BJ (cell line): ENCODE results near the gene ITGAL. TPM values are rescaled to one million over a fixed set of nuclear protein-coding genes. Genes with fewer than 3 reads are reported as not detected.
A peak's percentile ranks its signal among the peaks of the same experiment; 100 is the strongest.
"Not testable (repeated sequence)": the region's sequence is repeated elsewhere in the genome, so short reads cannot be mapped to it uniquely, and the experiment has no call there.

ENCODE experiments used
- CTCF ChIA-PET: fragments of 350-600 bp; formaldehyde crosslinking; extraction: SDS; loops from one replicate; lab custom pipeline; 2021; ENCODE audit warnings: antibody characterized with exemption, inconsistent platforms; lab: Yijun Ruan, JAX
- POLR2A ChIA-PET: fragments of 300-600 bp; sonication (Branson Sonifier 250); formaldehyde crosslinking; extraction: SDS; loops from one replicate; lab custom pipeline; 2021; ENCODE audit warnings: antibody characterized with exemption; lab: Charles Lee
- DNase-seq: peaks from one replicate; pipeline ENCODE4 v3.0.0-alpha.2; 2011; ENCODE audit warnings: low read depth
- H3K27me3 ChIP-seq: 2 replicates; pipeline ENCODE4 v1.6.0; 2011; ENCODE audit warnings: low read length; ENCODE audit not compliant: control insufficient read depth, insufficient read depth
- H3K36me3 ChIP-seq: 2 replicates; pipeline ENCODE4 v1.5.1; 2011; ENCODE audit warnings: low read length; ENCODE audit not compliant: control insufficient read depth, insufficient read depth
- H3K4me3 ChIP-seq: 2 replicates; pipeline ENCODE4 v1.5.1; 2011; ENCODE audit warnings: low read depth, mild to moderate bottlenecking, control low read depth, low read length
- polyA plus RNA-seq: library from polyadenylated mRNA; depleted of rRNA; stranded (reverse); fragments of >200 nt; gene quantifications from 2 replicates; pipeline ENCODE4 v1.2.3, GENCODE V29; 2011
- TF ChIP-seq, protein P1 (sequence below): IDR thresholded peaks from 2 replicates; pipeline ENCODE4 v1.5.1; 2011; ENCODE audit warnings: low read depth, mild to moderate bottlenecking, control low read depth, inconsistent platforms, low read length, moderate library complexity; ENCODE audit not compliant: insufficient read depth

Gene ITGAL
- polyA plus RNA-seq, 1 experiment, result 0.06 TPM

- H3K27me3 ChIP-seq, result peaks cover 11% of the 10 kb centered on the region
- TF ChIP-seq, protein P1, sequence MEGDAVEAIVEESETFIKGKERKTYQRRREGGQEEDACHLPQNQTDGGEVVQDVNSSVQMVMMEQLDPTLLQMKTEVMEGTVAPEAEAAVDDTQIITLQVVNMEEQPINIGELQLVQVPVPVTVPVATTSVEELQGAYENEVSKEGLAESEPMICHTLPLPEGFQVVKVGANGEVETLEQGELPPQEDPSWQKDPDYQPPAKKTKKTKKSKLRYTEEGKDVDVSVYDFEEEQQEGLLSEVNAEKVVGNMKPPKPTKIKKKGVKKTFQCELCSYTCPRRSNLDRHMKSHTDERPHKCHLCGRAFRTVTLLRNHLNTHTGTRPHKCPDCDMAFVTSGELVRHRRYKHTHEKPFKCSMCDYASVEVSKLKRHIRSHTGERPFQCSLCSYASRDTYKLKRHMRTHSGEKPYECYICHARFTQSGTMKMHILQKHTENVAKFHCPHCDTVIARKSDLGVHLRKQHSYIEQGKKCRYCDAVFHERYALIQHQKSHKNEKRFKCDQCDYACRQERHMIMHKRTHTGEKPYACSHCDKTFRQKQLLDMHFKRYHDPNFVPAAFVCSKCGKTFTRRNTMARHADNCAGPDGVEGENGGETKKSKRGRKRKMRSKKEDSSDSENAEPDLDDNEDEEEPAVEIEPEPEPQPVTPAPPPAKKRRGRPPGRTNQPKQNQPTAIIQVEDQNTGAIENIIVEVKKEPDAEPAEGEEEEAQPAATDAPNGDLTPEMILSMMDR, result no peak
Measured at GRCh38 chr16:30476991-30477390, 4.4 kb downstream of the ITGAL start.

DNA sequence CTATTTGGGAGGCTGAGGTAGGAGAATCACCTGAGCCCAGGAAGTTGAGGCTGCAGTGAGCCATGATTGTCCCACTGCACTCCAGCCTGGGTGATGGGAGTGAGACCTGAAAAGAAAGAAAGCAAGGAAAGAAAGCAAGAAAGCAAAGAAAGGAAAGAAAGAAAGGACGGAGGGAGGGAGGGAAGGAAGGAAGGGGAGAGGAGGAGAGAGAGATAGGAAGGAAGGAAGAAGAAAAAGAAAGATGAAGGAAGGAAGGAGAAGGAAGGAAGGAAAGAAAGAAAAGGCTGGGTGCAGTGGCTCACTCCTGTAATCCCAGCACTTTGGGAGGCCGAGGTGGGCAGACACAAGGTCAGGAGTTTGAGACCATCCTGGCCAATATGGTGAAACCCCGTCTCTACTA, 5.2 kb downstream of the ITGAL start:
- H3K4me3 ChIP-seq, DNase-seq, H3K27me3 ChIP-seq, POLR2A ChIA-PET, H3K36me3 ChIP-seq: not testable (repeated sequence)
- CTCF ChIA-PET, result interaction anchor here (1.0 kb wide), 1 partner anchor 32 kb away, joined by 3 read pairs; no protein-coding TSS in a partner anchor

More at GRCh38 chr16:30476991-30477390, 4.4 kb downstream of the ITGAL start:
- POLR2A ChIA-PET, result no interaction called here
- CTCF ChIA-PET, result interaction anchor here (1.0 kb wide), 1 partner anchor 33 kb away, joined by 3 read pairs; no protein-coding TSS in a partner anchor
- H3K36me3 ChIP-seq, result no peaks in the 10 kb centered on the region
- no peak overlapping the region for H3K4me3 ChIP-seq
- DNase-seq, result no peak

- no peaks in the 10 kb centered on the region for H3K36me3 ChIP-seq
- peaks cover 8% of the 10 kb centered on the region for H3K27me3 ChIP-seq
- DNase-seq, result no peak
- ChIA-PET CTCF (no interaction called here), POLR2A (no interaction called here)
- H3K4me3 ChIP-seq, result no peak overlapping the region
- TF ChIP-seq, protein P1, result no peak
Measured at GRCh38 chr16:30478766-30479478, 6.4 kb downstream of the ITGAL start.

GRCh38 chr16:30481381-30481780, 8.8 kb downstream of the ITGAL start:
- Histone ChIP-seq H3K36me3 (no peaks in the 10 kb centered on the region), H3K27me3 (peaks cover 2% of the 10 kb centered on the region), H3K4me3 (no peak overlapping the region)
- POLR2A ChIA-PET, result no interaction called here
- TF ChIP-seq, protein P1, result no peak
- CTCF ChIA-PET, result interaction anchor here (1.4 kb wide), 1 partner anchor 32 kb away, joined by 4 read pairs; no protein-coding TSS in a partner anchor
- no peak for DNase-seq

DNA sequence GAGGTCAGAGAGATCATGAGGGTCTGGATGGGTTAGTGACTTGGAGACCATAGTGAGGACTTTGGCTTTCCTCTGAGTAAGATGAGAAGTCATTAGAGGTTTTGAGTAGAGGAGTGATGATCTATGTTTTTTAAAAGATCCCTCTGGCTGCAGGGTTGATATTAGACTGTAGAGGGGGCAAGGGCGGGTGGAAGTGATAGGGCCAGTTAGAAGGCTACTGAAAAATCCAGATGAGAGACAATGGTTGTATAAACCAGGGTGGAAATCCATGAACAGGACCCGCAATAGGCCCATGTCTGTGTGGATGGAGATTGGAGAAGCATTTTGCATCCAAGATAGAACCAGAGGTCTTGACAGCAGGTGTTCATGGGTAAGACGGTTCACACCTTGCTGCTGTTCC, 9.8 kb downstream of the ITGAL start:
- TF ChIP-seq, protein P1, result peak; percentile 21; the same call in 1 of the 2 replicates
- ChIA-PET CTCF (interaction anchor here (0.7 to 1.4 kb wide), 2 partner anchors 8 to 115 kb away, joined by 3 read pairs; no protein-coding TSS in a partner anchor), POLR2A (no interaction called here)
- Histone ChIP-seq H3K36me3 (no peaks in the 10 kb centered on the region), H3K4me3 (no peak overlapping the region), H3K27me3 (peaks cover 2% of the 10 kb centered on the region)
- DNase-seq, result no peak
